GM19324 (cell line): ENCODE measurements around the gene AGMAT.

ENCODE experiments used
- ATAC-seq: cut with Tn5 transposase; IDR thresholded peaks from one replicate; pipeline ENCODE4 v1.9.1; 2021; ENCODE audit warnings: mild to moderate bottlenecking, moderate library complexity; ENCODE audit not compliant: unreplicated experiment, low FRiP score

Gene AGMAT, protein sequence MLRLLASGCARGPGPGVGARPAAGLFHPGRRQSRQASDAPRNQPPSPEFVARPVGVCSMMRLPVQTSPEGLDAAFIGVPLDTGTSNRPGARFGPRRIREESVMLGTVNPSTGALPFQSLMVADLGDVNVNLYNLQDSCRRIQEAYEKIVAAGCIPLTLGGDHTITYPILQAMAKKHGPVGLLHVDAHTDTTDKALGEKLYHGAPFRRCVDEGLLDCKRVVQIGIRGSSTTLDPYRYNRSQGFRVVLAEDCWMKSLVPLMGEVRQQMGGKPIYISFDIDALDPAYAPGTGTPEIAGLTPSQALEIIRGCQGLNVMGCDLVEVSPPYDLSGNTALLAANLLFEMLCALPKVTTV

DNA sequence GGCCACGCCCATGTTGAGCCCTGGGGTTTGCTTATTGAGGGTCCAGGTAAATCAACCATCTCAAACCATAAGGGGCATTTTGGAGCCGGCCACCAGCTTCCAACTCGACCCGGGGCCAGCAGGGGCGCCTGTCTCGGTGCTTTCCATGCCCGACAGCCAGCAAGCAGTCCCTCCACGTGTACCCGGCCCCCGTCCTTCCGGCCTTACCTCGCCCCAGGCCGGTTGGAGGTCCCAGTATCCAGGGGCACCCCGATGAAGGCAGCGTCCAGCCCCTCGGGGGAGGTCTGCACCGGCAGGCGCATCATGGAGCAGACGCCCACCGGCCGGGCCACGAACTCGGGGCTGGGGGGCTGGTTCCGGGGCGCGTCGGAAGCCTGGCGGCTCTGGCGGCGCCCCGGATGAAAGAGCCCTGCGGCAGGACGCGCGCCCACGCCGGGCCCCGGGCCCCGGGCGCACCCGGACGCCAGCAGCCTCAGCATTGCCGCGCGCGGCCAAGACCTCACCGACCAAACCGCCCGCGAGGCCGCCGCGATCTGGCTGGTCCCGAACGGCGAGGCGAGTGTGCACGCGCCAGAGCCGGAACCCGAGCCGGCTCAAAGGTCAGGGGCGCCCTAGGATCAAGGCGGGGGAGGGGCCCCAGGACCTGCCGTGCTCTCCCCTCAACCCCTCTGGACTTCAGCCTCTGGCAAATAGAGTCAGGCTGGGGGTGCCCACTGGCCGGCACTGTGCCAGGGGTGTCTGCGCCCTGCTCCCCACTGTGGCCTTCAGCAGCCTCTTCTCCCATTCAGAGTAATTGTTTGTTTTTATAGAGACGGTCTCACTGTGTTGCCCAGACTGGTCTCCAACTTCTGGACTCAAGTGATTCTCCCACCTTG, at the start of gene AGMAT:
AGMAT (minus strand) TSS at position 563 of the 875 bp plus-strand sequence; CDS start at position 479, 84 bp downstream.
- ATAC-seq, result peak; percentile 69

DNA sequence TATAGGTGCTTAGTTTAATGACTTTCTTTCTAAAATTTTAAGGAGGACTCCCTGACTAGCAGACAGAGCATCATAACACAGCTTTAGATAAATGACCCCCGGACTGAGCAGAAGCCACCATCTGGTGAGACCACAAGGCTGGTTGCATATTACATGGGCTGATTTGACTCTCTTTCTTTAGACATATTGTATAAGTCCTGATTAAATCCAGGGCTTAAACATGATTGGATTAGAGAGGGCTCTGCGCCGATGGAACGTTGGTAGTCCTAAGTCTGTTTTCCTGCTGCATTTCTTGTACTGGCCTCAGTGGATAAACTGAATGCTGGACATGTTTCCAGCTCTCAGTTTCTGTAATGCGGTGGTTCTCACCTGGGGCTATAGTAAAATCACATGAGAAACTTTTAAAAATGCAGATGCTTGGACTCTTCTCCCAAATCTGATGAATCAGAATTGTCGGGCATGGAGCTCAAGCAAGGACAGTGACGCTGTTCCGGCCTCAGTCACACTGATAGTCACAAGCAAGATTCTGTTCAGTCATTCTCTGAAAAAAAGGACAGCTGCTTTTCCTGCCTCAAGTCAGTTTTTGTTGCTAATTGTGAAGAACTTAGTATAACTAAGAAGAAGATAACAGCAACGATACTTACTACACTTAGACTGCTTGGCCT, 49.0 kb upstream of the AGMAT start:
- no peak for ATAC-seq

DNA sequence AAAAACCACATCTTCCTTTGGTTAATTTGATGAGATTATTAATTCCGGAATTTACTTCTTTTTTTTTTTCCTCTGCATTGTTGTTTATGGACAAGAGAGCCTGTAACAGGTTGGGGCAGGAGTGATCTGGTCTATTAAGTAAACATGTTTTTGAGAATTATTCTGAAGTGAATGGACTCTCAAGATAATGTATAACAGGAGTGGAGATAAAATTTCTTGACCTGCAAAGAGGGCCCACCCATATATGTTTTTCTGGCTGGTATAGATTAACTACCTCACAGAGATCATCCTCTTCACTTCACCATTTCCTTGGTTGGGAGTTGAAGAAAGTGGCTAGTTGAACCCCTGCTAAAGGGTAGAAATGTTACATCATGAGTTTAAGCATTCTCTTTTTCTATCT, 43.2 kb upstream of the AGMAT start:
- no peak for ATAC-seq

DNA sequence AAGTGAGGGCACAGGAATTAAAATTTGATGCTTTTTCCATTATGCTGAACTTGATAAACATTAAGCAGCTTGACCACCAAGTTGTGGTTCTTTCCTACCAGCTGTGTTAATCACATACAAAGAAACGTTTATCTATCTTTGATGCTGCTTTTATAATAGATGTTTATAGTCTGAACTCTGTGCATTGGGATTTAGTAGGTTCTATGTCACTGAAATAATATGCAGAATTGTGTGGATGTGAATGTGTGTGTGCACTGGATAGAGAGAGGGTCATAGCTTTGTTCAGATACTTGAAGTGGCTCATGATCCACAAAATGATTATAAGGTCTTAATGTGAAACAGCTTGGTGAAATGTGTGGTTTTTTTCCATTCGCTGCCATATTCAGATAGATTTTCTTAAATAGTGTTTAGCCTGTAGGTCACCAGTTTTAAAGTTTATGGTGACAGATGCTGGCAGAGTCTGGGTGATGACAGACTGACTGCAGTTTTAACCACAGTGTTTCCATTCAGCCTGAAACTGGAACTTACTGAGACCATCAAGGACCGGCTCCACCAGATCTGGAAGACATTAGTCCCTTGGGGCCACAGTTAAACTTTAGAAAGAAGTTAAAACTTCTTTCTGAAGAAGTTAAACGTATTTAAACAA, 42.6 kb upstream of the AGMAT start:
- peak; percentile 78 for ATAC-seq

DNA sequence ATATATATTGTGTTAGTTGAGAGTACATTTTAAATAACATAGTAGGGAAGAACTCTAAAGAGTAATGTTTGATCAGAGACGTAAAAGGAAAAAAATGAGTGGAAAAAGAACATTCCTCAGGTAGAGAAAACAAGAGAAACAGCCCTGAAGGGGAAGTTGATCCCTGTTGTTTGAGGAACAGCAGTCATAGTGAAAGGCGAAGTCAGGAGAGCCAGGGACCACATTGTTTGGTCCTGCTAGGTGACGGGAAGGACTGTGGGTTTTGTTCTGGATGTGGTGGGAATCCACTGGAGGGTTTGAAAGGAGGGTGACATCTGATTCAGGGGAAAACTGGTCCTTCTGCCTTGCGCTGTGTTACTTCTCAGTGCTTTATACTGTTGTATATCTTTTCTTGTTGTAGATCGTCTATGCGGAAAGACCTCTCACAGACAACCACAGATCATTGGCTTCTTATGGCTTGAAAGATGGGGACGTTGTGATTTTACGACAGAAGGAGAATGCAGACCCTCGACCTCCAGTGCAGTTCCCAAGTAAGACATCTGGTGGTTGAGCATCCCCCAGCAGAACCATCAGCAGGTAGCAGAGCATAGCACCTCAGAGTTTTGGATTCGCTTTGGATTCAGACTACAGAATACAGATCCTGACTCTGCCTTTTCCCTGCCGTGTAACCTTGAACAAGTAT, 41.6 kb upstream of the AGMAT start:
- no peak for ATAC-seq

DNA sequence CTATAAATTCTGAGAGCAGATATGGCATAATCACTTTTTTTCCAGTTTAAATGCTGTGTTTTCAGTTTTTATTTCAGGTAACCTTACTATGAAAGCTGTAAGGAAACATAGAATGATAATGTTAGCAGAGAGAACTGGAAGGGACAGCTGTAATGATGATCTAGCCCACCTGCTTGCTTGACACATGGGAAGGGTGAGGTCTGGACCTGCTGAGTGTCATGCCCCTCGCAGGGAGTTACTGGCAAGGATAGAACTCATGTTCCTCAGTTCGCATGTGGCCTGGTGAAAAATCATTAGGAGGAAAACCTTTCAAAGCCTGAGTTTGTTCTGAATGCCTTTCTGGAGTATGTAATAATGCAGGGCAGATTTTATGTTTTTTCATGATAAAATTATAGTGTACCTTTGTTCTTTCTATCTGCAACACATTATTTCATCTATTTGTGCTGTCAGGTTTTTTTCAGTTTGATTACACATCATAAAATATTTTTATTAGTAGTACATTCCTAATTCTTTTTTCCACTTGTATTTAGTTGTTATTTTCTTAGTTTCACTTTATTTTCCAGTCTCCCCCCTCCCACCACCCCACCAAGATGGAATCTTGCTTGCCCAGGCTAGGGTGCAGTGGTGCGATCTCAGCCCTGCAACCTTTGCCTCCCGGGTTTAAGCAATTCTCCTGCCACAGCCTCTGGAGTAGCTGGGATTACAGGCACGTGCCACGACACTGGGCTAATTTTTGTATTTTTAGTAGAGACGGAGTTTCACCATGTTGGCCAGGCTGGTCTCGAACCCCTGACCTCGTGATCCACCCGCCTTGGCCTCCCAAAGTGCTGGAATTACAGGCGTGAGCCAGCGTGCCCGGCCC, 40.4 kb upstream of the AGMAT start:
- no peak for ATAC-seq

DNA sequence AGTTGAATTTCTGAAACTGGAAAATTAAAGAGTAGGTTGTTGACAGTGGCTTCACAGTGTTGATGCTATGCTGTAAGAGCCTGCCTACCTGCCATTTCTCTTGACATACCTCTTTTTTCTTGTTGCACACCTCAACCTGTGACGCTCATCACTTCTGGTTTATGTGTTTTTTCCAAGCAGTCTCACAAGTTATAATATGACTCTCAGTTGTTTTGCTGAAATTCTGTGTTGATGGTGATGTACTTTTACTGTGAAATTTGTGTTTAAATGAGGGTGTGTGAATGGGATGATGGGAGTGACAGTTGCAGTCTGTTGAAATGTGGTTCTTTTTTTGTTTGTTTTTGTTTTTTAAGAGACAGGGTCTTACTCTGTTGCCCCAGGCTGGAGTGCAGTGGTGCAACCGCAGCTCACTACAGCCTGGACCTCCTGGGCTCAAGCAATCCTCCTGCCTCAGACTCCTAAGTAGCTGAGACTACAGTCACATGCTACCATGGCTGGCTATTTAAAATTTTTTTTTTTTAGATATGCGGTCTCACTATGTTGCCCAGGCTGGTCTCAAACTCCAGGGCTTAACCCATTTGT, 39.4 kb upstream of the AGMAT start:
- no peak for ATAC-seq

DNA sequence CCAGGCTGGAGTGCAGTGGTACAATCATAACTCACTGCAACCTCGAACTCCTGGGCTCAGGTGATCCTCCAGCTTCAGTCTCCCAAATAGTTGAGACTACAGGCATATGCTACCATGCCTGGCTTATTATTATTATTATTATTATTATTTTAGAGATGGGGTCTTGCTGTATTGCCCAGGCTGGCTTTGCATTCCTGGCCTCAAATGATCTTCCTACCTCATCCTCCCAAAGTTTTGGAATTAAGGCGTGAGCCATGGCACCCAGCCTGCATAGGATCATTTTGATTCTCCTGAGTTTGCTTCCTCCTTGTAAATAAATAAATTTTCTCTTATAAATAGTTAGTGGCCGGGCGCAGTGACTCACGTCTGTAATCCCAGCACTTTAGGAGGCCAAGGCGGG, 38.6 kb upstream of the AGMAT start:
- no peak for ATAC-seq

DNA sequence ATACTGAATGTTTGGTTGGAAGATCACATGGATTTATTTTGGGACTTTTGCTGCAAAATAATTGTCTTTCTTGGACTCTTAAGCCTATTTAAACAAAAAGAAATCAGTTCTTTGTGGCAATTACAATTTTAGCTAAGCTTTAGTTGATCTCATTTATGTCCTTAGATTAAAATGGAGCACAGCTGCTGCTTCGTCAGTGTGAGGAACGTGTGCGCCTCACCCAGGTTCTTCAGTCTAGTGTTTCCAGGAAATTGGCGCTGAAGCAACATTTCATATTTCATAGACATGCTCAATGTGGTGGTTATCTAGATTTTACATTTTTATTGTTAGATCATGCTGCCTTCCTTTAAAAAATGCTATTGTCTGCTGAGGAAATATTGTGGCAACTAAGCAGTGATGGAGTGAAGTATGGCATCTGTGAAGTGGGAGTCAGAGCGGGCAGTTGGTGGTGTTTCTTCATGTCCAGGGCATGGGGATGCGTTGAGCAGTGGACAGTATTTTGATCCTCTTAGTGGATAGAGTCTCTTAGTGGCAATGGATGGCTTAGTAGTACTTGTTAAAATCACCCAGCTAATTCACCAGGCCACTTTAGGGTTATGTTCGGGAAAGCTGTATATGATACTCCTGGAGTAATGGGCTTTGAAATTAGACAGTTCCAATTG, 38.0 kb upstream of the AGMAT start:
- no peak for ATAC-seq

DNA sequence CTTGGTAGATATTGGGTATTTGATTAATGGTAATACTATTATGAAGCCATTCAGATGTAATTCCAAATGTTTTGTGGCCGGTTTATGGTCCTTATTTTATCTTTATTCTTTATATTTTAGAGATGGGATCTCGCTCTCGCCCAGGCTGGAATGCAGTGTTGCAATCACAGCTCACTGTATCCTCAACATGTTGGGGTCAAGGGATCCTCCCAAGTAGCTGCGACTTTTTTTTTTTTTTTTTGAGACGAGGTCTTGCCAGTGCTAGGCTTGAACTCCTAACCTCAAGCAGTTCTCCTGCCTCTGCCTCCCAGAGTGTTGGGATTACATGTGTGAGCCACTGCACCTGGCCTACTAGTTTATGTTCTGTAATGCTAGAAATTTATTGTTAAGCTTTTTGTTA, 37.1 kb upstream of the AGMAT start:
- no peak for ATAC-seq

DNA sequence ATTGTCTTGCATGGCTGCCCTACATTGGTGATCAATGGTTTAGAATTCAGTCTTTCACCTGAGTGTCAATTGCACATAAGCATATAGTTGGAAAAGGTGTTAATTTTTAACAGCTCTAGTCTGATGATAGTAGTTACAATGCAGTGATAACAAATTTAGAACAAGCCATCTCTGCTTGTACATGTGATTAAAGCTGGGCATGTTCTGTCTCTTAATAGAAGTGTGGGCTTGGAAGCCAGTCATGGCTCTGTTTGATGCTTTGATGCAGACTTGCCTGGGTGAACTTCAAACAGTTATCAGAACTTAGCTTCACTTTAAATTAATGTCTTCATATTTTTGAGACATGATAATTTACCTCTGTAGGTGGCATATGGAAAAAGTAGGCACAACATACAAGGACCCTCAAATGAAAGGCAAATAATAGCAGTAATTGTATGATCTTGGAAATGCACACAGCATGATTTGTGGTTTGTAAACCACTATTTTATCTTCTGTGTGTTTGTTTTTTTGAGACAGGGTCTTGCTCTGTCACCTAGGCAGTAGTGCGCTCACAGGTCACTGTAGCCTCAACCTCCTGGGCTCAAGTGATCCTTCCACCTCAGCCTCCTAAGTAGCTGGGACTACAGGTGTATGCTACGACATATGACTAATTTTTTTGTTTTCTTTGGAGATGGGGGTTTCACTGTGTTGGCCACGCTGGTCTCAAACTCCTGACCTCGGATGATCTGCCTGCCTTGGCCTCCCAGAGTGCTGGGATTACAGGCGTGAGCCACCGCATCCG, 36.2 kb upstream of the AGMAT start:
- no peak for ATAC-seq

DNA sequence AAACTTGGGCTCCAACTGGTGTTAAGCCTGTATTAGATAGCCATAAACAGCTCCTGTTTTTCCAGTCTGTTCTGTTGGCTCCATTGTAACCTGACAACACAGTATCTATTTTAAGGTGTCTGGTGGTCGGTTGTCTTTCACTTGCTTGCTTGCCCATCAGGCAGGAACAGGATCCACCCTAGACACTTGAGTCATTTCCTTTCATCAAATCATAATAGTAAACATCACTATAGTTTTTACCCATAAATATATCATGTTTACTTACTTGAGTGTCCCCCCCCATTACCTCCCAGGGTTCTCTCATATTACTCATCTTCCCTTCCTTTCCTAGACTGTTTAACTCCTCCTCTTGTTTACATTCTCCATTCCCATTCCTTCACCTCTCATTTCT, 35.3 kb upstream of the AGMAT start:
- ATAC-seq, result no peak

DNA sequence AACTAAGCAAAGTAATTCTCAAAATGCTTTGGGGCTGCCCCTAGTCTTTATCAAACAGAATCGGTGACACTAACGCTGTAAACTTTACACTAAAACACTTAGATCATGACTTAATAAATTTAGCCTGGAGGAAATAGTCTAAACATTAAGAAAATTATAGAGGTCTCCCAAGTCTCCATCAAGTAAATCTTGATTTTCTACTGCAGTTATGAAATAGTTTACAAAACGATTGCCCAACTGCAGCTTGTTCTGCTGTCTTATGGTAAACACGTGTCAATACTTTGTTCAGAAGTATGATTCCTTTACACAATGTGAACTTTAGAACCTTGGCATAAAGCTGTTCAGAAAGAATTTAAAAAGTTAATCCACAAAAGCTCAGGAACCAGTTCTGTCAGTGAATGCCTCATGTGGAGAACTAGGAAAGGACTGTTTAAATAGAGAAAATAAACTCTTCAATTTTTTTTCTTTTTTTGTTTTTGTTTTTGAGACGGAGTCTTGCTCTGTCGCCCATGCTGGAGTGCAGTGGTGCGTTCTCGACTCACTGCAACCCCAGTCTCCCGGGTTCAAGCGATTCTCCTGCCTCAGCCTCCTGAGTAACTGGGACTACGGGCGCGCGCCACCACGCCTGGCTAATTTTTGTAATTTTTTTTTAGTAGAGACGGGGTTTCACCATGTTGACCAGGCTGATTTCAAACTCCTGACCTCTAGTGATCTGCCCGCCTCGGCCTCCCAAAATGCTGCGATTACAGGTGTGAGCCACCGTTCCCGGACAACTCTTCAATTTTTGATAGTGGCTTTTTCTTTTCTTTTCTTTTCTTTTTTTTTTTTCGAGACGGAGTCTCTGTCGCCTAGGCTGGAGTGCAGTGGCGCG, 34.0 kb upstream of the AGMAT start:
- no peak for ATAC-seq

DNA sequence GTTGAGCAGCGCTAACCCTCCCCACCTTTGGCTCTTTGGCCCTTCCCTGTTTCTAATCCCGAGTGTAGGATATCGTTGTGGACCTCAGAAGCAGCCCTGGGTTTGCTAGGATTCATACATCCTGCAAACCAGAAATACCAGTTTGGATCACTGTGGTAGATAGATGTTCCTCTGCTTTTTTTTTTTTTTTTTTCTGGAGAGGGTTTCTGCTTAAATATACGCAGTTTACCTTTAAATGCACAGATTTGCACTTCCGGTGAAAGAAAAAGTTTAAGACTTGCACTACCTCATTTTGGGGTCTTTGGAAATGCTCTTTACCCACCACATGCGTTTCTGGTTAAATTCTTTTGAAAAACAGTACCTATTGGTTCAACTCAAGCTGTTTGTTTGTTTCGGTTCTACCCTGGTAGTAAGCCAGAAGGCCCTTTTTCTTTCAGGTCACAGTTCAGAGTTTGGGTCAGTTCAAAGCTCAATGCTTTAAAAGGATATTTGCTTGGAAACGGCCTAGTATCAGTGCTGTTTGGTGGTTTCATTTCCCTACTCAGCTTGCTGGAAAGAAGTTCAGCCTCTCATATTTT, 33.3 kb upstream of the AGMAT start:
- ATAC-seq, result no peak

DNA sequence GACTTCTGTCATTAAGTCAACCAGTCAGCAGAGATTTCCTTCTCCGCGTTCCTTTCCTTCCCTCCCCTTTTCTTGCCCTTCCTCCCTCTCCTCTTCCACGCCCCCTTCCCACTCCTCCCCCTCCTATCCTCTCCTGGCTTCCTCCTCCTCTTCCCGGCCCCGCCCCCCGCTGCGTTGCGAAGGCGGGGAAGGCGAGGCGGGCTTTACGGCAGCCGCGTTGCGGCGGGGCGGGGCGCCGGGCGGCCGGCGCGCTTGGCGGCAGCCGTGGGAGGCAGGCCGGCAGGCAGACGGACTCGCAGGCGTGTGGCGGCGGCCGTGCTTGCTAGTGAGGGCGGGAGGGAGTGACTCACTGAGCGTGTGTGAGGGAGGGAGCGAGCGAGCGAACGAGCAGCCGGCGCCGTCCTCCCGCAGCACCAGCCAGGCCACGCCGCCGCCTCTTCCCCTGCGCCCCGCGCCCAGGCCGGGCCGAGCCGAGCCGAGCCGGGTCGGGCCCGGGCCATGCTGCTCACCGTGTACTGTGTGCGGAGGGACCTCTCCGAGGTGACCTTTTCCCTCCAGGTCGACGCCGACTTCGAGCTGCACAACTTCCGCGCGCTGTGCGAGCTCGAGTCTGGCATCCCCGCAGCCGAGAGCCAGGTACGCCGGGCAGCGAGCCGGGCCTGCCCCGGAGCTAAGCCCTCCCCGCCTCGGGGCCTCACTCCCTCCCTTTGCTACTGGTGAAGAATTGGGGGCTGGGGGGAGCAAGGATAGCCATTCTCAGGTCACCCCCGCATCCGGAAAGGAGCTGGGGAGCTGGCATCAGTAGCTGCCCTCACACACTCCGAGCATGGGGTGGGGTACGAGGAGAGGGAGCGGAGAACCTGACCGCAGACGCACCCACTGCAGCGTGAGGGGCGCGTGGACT, 32.6 kb upstream of the AGMAT start, which contains the start of gene DDI2:
DDI2 (plus strand) TSS at position 286 of the 904 bp plus-strand sequence; CDS start at position 499, 213 bp downstream.
- peak; percentile 79 for ATAC-seq
